ENCODE measurements around the gene GATC. TPM values are rescaled to one million over a fixed set of nuclear protein-coding genes. Genes with fewer than 3 reads are reported as not detected.

Gene GATC
- total and polyA plus RNA-seq, 7 experiments from 2014 or later: 14.4 to 30.6 (median 24.6) TPM

- peaks cover 8 to 74% (median 35%) of the 10 kb centered on the region in 3 experiments for H3K36me3 ChIP-seq (ENCODE audit: control insufficient read depth in 2 of 3, insufficient read depth in 3 of 3, low read length in 3 of 3)
- DNase-seq (no peak), ATAC-seq (peak; percentile 40)
- H3K27me3 ChIP-seq (ENCODE audit: control insufficient read depth in 2 of 2, insufficient read depth in 2 of 2, low read length in 2 of 2): no peaks in the 10 kb centered on the region
- H3K4me3 Mint-ChIP-seq: no peak overlapping the region
- ChIA-PET POLR2A (interaction anchor here (0.6 to 2.9 kb wide), 4 partner anchors 10 to 1788 kb away, joined by 3 to 24 read pairs (median 3); partner anchors contain the start of gene SRSF9), CTCF (interaction anchor here (0.7 to 1.6 kb wide), 3 partner anchors 10 to 516 kb away, joined by 3 to 6 read pairs (median 5); no protein-coding TSS in a partner anchor)
- H3K36me3 Mint-ChIP-seq: peaks cover 0 to 27% (median 14%) of the 10 kb centered on the region in 5 donors
- intact Hi-C loops (cut with micrococcal nuclease): no loop called here
- H3K4me1 ChIP-seq (ENCODE audit: control insufficient read depth in 2 of 2, insufficient read depth in 2 of 2, low read length in 2 of 2): no peaks in the 10 kb centered on the region
- no peak overlapping the region for H3K4me3 ChIP-seq (ENCODE audit: low read length)
- no peaks in the 10 kb centered on the region for H3K9me3 Mint-ChIP-seq
- H3K27ac ChIP-seq (ENCODE audit: low read depth, low read length): no peak overlapping the region
- peak overlapping the region in 4 of 9 donors; percentile 9 to 72 (median 54) for H3K27ac Mint-ChIP-seq
- no peaks in the 10 kb centered on the region for H3K9me3 ChIP-seq (ENCODE audit: control insufficient read depth in 2 of 3, low read length in 3 of 3)
- H3K4me1 Mint-ChIP-seq: peaks cover 0 to 21% (median 4%) of the 10 kb centered on the region in 7 donors
- H3K27me3 Mint-ChIP-seq: no peaks in the 10 kb centered on the region
Observed at GRCh38 chr12:120457133-120457532, 10.9 kb downstream of the GATC start.

DNA sequence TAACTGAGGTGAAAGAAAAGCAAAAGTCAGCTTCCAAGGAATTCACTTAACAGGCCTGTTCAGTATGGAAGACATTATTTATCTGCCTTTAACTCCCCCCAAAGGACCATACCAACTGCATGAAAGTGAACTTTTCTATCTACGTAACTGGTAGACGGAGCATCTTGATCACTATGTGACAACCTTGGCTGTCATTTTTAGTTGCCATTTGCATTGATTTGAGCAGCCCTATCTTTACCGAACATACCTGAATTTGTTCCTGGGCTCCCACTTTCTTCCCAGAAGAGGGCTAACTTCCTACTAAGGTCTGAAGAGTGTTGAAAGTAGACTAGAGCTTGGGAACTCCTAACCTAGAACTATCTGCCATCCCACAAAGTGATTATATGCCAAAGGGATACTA, 13.9 kb downstream of the GATC start:
- Mint-ChIP-seq H3K27me3 (no peaks in the 10 kb centered on the region), H3K9me3 (no peaks in the 10 kb centered on the region), H3K4me1 (peaks cover 1 to 20% (median 5%) of the 10 kb centered on the region in 7 donors), H3K36me3 (peaks cover under 1 to 46% (median 19%) of the 10 kb centered on the region in 5 donors), H3K27ac (no peak overlapping the region), H3K4me3 (no peak overlapping the region)
- ChIA-PET POLR2A (interaction anchor here (2.1 kb wide), 1 partner anchor 14 kb away, joined by 6 read pairs; the partner anchor contains the start of genes GATC and TRIAP1), CTCF (interaction anchor here (0.6 to 2.3 kb wide), 2 partner anchors 9 to 61 kb away, joined by 3 to 6 read pairs; partner anchors contain the start of gene SRSF9)
- no peak overlapping the region for H3K4me3 ChIP-seq (ENCODE audit: low read length)
- no peak overlapping the region for H3K27ac ChIP-seq (ENCODE audit: low read depth, low read length)
- ATAC-seq: no peak
- H3K4me1 ChIP-seq (ENCODE audit: control insufficient read depth in 2 of 2, insufficient read depth in 2 of 2, low read length in 2 of 2): no peaks in the 10 kb centered on the region
- no peaks in the 10 kb centered on the region for H3K27me3 ChIP-seq (ENCODE audit: control insufficient read depth in 2 of 2, insufficient read depth in 2 of 2, low read length in 2 of 2)
- H3K36me3 ChIP-seq (ENCODE audit: control insufficient read depth in 2 of 3, insufficient read depth in 3 of 3, low read length in 3 of 3): peaks cover 26 to 91% (median 56%) of the 10 kb centered on the region in 3 experiments
- DNase-seq: no peak
- intact Hi-C loops (cut with micrococcal nuclease): no loop called here
- H3K9me3 ChIP-seq (ENCODE audit: control insufficient read depth in 2 of 3, low read length in 3 of 3): no peaks in the 10 kb centered on the region

DNA sequence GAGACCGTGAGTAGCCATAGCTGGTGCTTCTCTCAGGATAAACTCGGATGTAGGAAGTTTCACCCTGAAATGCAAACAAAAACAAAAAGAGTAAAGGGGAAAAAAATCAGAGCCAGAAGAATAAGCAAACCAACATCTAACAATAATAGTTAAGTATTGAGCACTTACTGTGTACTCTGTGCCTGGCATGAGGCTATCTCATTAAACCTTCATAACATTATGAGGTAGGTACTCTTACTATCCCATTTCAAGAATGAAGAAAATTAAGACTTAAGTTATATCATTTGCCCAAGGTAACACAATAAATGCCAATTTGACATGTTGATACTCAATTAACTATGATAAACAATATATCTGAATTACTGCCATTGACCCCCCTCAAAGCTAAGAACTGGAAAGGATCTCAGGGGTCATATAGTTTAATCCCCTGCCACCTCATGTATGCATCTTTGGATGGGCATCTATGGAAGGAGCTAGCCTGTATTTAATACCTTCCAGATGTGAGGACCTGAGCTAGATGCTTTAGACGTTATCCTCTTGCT, 15.9 kb downstream of the GATC start:
- ChIA-PET POLR2A (interaction anchor here (0.6 to 1.8 kb wide), 3 partner anchors 10 to 222 kb away, joined by 3 to 6 read pairs (median 6); no protein-coding TSS in a partner anchor), CTCF (no interaction called here)
- Mint-ChIP-seq H3K4me3 (no peak overlapping the region), H3K27me3 (no peaks in the 10 kb centered on the region), H3K9me3 (no peaks in the 10 kb centered on the region), H3K4me1 (peaks cover 12 to 26% (median 24%) of the 10 kb centered on the region in 7 donors), H3K36me3 (peaks cover 4 to 44% (median 15%) of the 10 kb centered on the region in 5 donors), H3K27ac (peak overlapping the region in 2 of 9 donors; percentile 16 to 67)
- ATAC-seq: no peak
- Histone ChIP-seq H3K4me1 (ENCODE audit: control insufficient read depth in 2 of 2, insufficient read depth in 2 of 2, low read length in 2 of 2) (peaks cover 0 to 9% of the 10 kb centered on the region in 2 donors), H3K9me3 (ENCODE audit: control insufficient read depth in 2 of 3, low read length in 3 of 3) (no peaks in the 10 kb centered on the region), H3K27me3 (ENCODE audit: control insufficient read depth in 2 of 2, insufficient read depth in 2 of 2, low read length in 2 of 2) (no peaks in the 10 kb centered on the region), H3K27ac (ENCODE audit: low read depth, low read length) (no peak overlapping the region), H3K4me3 (ENCODE audit: low read length) (no peak overlapping the region), H3K36me3 (ENCODE audit: control insufficient read depth in 2 of 3, insufficient read depth in 3 of 3, low read length in 3 of 3) (peaks cover 26 to 82% (median 61%) of the 10 kb centered on the region in 3 experiments)
- DNase-seq: no peak
- intact Hi-C loops (cut with micrococcal nuclease): no loop called here

DNA sequence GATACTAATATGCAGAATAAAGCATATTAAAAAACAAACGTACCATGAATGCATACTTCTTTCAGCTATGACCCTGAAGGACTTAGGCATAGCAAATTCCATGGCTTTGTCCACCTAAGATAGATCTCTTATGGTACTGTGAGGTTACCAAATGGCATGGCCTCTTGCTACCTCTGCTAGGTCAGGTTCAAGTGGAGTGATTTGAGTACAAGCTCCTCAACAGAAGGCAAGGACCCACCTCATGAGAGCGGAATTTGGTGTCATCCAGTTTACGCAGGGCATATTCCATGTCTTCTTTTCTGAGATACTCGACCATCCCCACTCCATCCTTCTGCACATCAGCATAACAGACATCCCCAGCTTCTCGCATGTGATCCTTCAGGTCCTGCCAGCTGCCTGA, 17.5 kb downstream of the GATC start:
- intact Hi-C loops (cut with micrococcal nuclease): no loop called here
- peak overlapping the region in 1 of 9 donors; percentile 69 for H3K27ac Mint-ChIP-seq
- POLR2A ChIA-PET: interaction anchor here (0.7 to 1.8 kb wide), 3 partner anchors 9 to 20 kb away, joined by 4 to 6 read pairs (median 4); no protein-coding TSS in a partner anchor

DNA sequence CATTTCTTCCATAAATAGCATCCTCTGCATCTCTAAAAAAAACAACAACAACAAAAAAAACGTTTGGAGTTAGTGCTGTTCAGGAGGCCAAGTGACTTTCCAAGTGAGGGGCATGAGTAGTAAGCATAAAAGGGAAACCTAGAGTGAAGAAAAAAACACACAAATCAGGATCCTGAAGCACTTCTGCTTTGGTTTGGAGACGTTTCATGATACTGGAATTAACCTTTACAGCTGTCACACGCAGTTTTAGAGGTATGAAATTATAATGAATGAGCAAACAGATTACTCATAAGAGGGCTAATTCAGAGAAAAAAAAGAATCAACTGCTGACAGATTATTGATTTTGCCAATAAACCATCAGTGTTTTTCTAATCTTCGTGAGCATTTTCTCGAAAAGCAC, 19.5 kb downstream of the GATC start:
- peak overlapping the region; percentile 14 for H3K27ac ChIP-seq (ENCODE audit: low read depth, low read length)
- ATAC-seq (no peak), DNase-seq (no peak)
- intact Hi-C loops (cut with micrococcal nuclease): no loop called here
- H3K4me1 ChIP-seq (ENCODE audit: control insufficient read depth in 2 of 2, insufficient read depth in 2 of 2, low read length in 2 of 2): peaks cover 4 to 24% of the 10 kb centered on the region in 2 donors
- peaks cover 18 to 50% (median 44%) of the 10 kb centered on the region in 3 experiments for H3K36me3 ChIP-seq (ENCODE audit: control insufficient read depth in 2 of 3, insufficient read depth in 3 of 3, low read length in 3 of 3)
- ChIA-PET POLR2A (interaction anchor here (0.9 to 1.0 kb wide), 2 partner anchors 26 to 149 kb away, joined by 3 read pairs; no protein-coding TSS in a partner anchor), CTCF (interaction anchor here (1.0 to 2.8 kb wide), 2 partner anchors 13 to 109 kb away, joined by 5 to 13 read pairs; no protein-coding TSS in a partner anchor)
- Mint-ChIP-seq H3K27ac (peak overlapping the region in 4 of 9 donors; percentile 12 to 71 (median 44)), H3K4me1 (peaks cover 28 to 49% (median 42%) of the 10 kb centered on the region in 7 donors), H3K27me3 (no peaks in the 10 kb centered on the region), H3K9me3 (no peaks in the 10 kb centered on the region), H3K4me3 (no peak overlapping the region), H3K36me3 (peaks cover 4 to 28% (median 9%) of the 10 kb centered on the region in 5 donors)
- H3K4me3 ChIP-seq (ENCODE audit: low read length): no peak overlapping the region
- H3K27me3 ChIP-seq (ENCODE audit: control insufficient read depth in 2 of 2, insufficient read depth in 2 of 2, low read length in 2 of 2): no peaks in the 10 kb centered on the region
- H3K9me3 ChIP-seq (ENCODE audit: control insufficient read depth in 2 of 3, low read length in 3 of 3): no peaks in the 10 kb centered on the region

More for the DNA sequence above, 17.5 kb downstream of the GATC start:
- Histone ChIP-seq H3K36me3 (ENCODE audit: control insufficient read depth in 2 of 3, insufficient read depth in 3 of 3, low read length in 3 of 3) (peaks cover 26 to 69% (median 55%) of the 10 kb centered on the region in 3 experiments), H3K4me1 (ENCODE audit: control insufficient read depth in 2 of 2, insufficient read depth in 2 of 2, low read length in 2 of 2) (peaks cover 0 to 17% of the 10 kb centered on the region in 2 donors), H3K27ac (ENCODE audit: low read depth, low read length) (no peak overlapping the region), H3K27me3 (ENCODE audit: control insufficient read depth in 2 of 2, insufficient read depth in 2 of 2, low read length in 2 of 2) (no peaks in the 10 kb centered on the region), H3K4me3 (ENCODE audit: low read length) (no peak overlapping the region), H3K9me3 (ENCODE audit: control insufficient read depth in 2 of 3, low read length in 3 of 3) (no peaks in the 10 kb centered on the region)
- DNase-seq (no peak), ATAC-seq (no peak)
- no peaks in the 10 kb centered on the region for H3K9me3 Mint-ChIP-seq
- H3K4me3 Mint-ChIP-seq: no peak overlapping the region
- H3K27me3 Mint-ChIP-seq: no peaks in the 10 kb centered on the region
- CTCF ChIA-PET: interaction anchor here (0.5 to 1.6 kb wide), 4 partner anchors 11 to 135 kb away, joined by 3 to 4 read pairs (median 3); no protein-coding TSS in a partner anchor
- H3K36me3 Mint-ChIP-seq: peaks cover 4 to 41% (median 15%) of the 10 kb centered on the region in 5 donors
- H3K4me1 Mint-ChIP-seq: peaks cover 23 to 40% (median 35%) of the 10 kb centered on the region in 7 donors

GRCh38 chr12:120466560-120467315, 20.5 kb downstream of the GATC start:
- POLR2A ChIA-PET: interaction anchor here (0.9 to 4.5 kb wide), 5 partner anchors 9 to 150 kb away, joined by 3 to 34 read pairs (median 4); partner anchors contain the start of gene DYNLL1
- Histone ChIP-seq H3K4me3 (ENCODE audit: low read length) (no peak overlapping the region), H3K27me3 (ENCODE audit: control insufficient read depth in 2 of 2, insufficient read depth in 2 of 2, low read length in 2 of 2) (no peaks in the 10 kb centered on the region), H3K36me3 (ENCODE audit: control insufficient read depth in 2 of 3, insufficient read depth in 3 of 3, low read length in 3 of 3) (peaks cover 18 to 43% (median 39%) of the 10 kb centered on the region in 3 experiments), H3K4me1 (ENCODE audit: control insufficient read depth in 2 of 2, insufficient read depth in 2 of 2, low read length in 2 of 2) (peaks cover 4 to 28% of the 10 kb centered on the region in 2 donors), H3K27ac (ENCODE audit: low read depth, low read length) (peak overlapping the region; percentile 14), H3K9me3 (ENCODE audit: control insufficient read depth in 2 of 3, low read length in 3 of 3) (no peaks in the 10 kb centered on the region)
- Mint-ChIP-seq H3K27me3 (no peaks in the 10 kb centered on the region), H3K9me3 (no peaks in the 10 kb centered on the region), H3K4me1 (peaks cover 30 to 49% (median 44%) of the 10 kb centered on the region in 7 donors), H3K4me3 (peak overlapping the region in 6 of 10 donors; percentile 33 to 91 (median 42)), H3K27ac (peak overlapping the region in 5 of 9 donors; percentile 23 to 87 (median 53)), H3K36me3 (peaks cover 4 to 25% (median 9%) of the 10 kb centered on the region in 5 donors)
- intact Hi-C loops (cut with micrococcal nuclease): no loop called here
- CTCF ChIA-PET: interaction anchor here (0.5 to 2.8 kb wide), 11 partner anchors 9 to 333 kb away, joined by 3 to 13 read pairs (median 4); no protein-coding TSS in a partner anchor
- ATAC-seq: no peak
- DNase-seq: peak in 8 of 9 donors; percentile 16 to 52 (median 37)
